Suprapubic skin (tissue), 4 donors: Measurements from ENCODE around the gene TRIML1. TPM values are rescaled to one million over a fixed set of nuclear protein-coding genes. Genes with fewer than 3 reads are reported as not detected.

Experiments
- DNase-seq, 2 donors: peaks; one replicate each; pipeline ENCODE4 v3.0.0-alpha.2; 2019; ENCODE audit warnings: low spot score in 2 of 2
- H3K27ac ChIP-seq: fragments of 200-600 bp; sonication (generic); one replicate; pipeline ENCODE4 v1.5.1; 2019
- H3K27me3 ChIP-seq: fragments of 200-600 bp; sonication (generic); one replicate; pipeline ENCODE4 v1.5.1; 2019
- H3K36me3 ChIP-seq: fragments of 200-600 bp; sonication (generic); one replicate; pipeline ENCODE4 v1.5.1; 2019
- H3K4me1 ChIP-seq: fragments of 200-600 bp; sonication (generic); one replicate; pipeline ENCODE4 v1.5.1; 2019
- H3K4me3 ChIP-seq: fragments of 200-600 bp; sonication (generic); one replicate; pipeline ENCODE4 v1.5.1; 2019; ENCODE audit warnings: mild to moderate bottlenecking
- H3K9me3 ChIP-seq: fragments of 200-600 bp; sonication (generic); one replicate; pipeline ENCODE4 v1.5.1; 2019
- EP300 ChIP-seq: sonication (generic); formaldehyde crosslinking; IDR thresholded peaks from one replicate; pipeline ENCODE4 v1.6.1; 2017; ENCODE audit warnings: antibody characterized with exemption
- POLR2A ChIP-seq, 2 donors: fragments of 450-650 bp; IDR thresholded peaks; one replicate each; pipeline ENCODE4 v1.6.1; 2017; ENCODE audit warnings: antibody characterized with exemption in 2 of 2, mild to moderate bottlenecking in 2 of 2, moderate library complexity in 2 of 2
- POLR2AphosphoS5 ChIP-seq, 3 donors: sonication (generic); formaldehyde crosslinking; IDR thresholded peaks; one replicate each; pipeline ENCODE4 v1.6.1; 2017; ENCODE audit warnings: antibody characterized with exemption in 3 of 3
- WGBS: methylation state at CpG from one replicate; pipeline ENCODE4 v1.1.5; 2018; 5-methylcytosine and 5-hydroxymethylcytosine counted together
- total RNA-seq, 4 donors: library from RNA; depleted of rRNA; stranded (reverse); fragments of >200 nt; gene quantifications; one replicate each; pipeline ENCODE4 v1.1.0, GENCODE V29; 2016
- TF ChIP-seq, protein P1 (sequence below), 2 donors: fragments of 200-600 bp in 1 of 2; fragments of 450-650 bp in 1 of 2; sonication (generic) in 1 of 2; IDR thresholded peaks; one replicate each; pipeline ENCODE4 v1.5.1; 2016 to 2019; ENCODE audit warnings: antibody characterized with exemption in 2 of 2, mild to moderate bottlenecking in 1 of 2, moderate library complexity in 1 of 2

TRIML1 gene
- total RNA-seq, 4 donors from 2014 or later = not detected

DNA sequence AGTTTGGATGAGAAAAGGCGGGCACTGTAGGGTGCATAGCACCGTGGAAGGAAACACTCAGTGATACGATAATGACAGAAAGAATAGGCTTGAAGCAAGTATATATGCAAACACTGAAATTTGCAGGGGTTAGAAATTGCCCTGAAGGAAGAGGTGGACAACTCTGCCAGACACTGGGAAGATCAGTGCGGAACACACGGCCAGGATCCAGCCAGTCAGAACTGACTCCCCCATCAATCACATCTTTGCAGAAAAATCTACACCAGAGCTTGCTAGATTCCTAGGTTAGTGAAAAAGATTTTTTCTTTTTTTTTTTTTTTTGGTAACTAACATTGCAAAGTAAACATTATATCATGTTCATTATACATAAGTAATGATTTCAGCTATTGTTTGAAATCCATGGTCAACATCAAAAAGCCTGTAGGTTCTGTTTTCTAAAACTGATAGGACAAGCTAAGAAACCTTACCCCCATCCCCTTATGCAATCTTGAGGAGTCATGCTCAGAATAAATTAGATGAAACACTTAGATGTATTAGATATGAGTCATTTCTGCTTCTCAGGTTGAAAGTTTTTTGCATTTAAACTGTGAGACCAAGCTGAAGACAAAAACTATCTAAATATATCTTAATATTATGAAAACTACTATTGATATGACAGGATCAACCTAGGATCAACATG, 38.9 kb downstream of the TRIML1 start:
- H3K27me3 ChIP-seq = no peaks in the 10 kb centered on the region
- 66% methylated on average over 5 of the region's 5 CpGs for WGBS

DNA sequence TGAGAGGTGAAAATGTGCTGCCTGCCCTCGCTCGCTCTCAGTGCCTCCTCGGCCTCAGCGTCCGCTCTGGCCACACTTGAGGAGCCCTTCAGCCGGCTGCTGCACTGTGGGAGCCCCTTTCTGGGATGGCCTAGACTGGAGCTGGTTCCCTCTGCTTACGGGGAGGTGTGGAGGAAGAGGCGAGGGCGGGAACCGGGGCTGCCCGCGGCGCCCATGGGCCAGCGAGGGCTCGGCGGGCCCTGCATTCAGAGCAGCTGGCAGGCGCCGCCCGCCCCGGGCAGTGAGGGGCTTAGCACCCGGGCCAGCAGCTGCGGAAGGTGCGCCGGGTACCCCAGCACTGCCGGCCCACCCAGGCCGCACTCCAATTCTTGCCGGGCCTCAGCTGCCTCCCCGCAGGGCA, 39.6 kb downstream of the TRIML1 start:
- no peaks in the 10 kb centered on the region for H3K9me3 ChIP-seq
- H3K4me3 ChIP-seq = no peak overlapping the region
- WGBS = 96% methylated on average over 22 of the region's 28 CpGs
- H3K27ac ChIP-seq = no peak overlapping the region
- H3K36me3 ChIP-seq = no peaks in the 10 kb centered on the region
- no peak for TF ChIP-seq EP300
- no peak for TF ChIP-seq POLR2AphosphoS5 (IDR thresholded peaks at IDR 0.05)
- TF ChIP-seq, protein P1, sequence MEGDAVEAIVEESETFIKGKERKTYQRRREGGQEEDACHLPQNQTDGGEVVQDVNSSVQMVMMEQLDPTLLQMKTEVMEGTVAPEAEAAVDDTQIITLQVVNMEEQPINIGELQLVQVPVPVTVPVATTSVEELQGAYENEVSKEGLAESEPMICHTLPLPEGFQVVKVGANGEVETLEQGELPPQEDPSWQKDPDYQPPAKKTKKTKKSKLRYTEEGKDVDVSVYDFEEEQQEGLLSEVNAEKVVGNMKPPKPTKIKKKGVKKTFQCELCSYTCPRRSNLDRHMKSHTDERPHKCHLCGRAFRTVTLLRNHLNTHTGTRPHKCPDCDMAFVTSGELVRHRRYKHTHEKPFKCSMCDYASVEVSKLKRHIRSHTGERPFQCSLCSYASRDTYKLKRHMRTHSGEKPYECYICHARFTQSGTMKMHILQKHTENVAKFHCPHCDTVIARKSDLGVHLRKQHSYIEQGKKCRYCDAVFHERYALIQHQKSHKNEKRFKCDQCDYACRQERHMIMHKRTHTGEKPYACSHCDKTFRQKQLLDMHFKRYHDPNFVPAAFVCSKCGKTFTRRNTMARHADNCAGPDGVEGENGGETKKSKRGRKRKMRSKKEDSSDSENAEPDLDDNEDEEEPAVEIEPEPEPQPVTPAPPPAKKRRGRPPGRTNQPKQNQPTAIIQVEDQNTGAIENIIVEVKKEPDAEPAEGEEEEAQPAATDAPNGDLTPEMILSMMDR (IDR thresholded peaks at IDR 0.05) = no peak
- no peak for TF ChIP-seq POLR2A (IDR thresholded peaks at IDR 0.05)
- H3K27me3 ChIP-seq = no peaks in the 10 kb centered on the region
- H3K4me1 ChIP-seq = no peaks in the 10 kb centered on the region
- DNase-seq = no peak

More for the DNA sequence above, 38.9 kb downstream of the TRIML1 start:
- no peak for DNase-seq
- Histone ChIP-seq H3K4me1 (no peaks in the 10 kb centered on the region), H3K27ac (no peak overlapping the region), H3K4me3 (no peak overlapping the region), H3K36me3 (no peaks in the 10 kb centered on the region), H3K9me3 (no peaks in the 10 kb centered on the region)
- TF ChIP-seq, protein P1 (IDR thresholded peaks at IDR 0.05) = no peak
- TF ChIP-seq EP300 (no peak), POLR2AphosphoS5 (IDR thresholded peaks at IDR 0.05) (no peak), POLR2A (IDR thresholded peaks at IDR 0.05) (no peak)

DNA sequence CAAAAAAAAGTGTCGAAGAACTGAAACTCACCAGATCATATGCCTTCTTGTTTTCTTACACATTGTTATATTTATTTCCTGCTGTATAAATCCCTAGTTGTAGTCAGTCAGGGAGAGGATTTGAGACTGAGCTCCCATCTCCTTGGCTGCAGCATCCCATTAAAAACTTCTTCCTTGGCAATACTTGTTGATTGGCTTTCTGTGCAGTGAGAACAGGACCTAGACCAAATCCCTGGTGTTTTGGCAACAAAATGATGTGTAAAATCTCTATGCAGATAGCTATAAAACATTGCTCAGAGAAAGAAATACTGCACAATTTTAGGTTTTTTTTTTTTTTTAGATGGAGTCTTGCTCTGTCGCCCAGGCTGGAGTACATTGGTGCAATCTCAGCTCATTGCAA, 47.9 kb downstream of the TRIML1 start:
- no peaks in the 10 kb centered on the region for H3K9me3 ChIP-seq
- no peaks in the 10 kb centered on the region for H3K4me1 ChIP-seq
- H3K36me3 ChIP-seq = no peaks in the 10 kb centered on the region
- no peak overlapping the region for H3K27ac ChIP-seq
- WGBS = 96% methylated on average over 2 of the region's 2 CpGs
- TF ChIP-seq POLR2AphosphoS5 (IDR thresholded peaks at IDR 0.05) (no peak), POLR2A (IDR thresholded peaks at IDR 0.05) (no peak), EP300 (no peak)
- TF ChIP-seq, protein P1 (IDR thresholded peaks at IDR 0.05) = no peak
- H3K27me3 ChIP-seq = no peaks in the 10 kb centered on the region
- no peak overlapping the region for H3K4me3 ChIP-seq
- no peak for DNase-seq

DNA sequence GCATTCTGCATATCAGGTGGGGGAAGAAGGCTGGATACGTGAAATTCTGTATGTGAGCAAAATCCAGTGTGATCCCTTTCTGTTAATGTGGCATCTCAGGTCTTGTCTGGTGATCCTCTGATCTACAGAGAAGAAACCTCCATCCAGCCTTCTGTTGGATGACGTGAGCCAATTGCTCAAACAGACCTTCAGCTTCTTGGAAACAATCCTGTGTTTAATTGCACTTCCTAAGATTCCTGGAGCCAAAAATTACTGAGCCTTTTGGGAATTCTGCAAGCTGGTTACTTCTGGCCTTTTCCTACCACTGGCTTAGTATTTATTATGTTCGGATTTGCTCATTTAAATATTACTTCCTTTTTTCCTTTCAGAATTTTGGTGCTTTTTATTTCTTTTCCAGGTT, 51.2 kb downstream of the TRIML1 start:
- H3K4me1 ChIP-seq = no peaks in the 10 kb centered on the region
- H3K36me3 ChIP-seq = no peaks in the 10 kb centered on the region
- H3K27me3 ChIP-seq = no peaks in the 10 kb centered on the region
- 55% methylated on average over 3 of the region's 3 CpGs for WGBS
- H3K9me3 ChIP-seq = no peaks in the 10 kb centered on the region
- DNase-seq = no peak
- TF ChIP-seq POLR2A (IDR thresholded peaks at IDR 0.05) = no peak
- no peak for TF ChIP-seq POLR2AphosphoS5 (IDR thresholded peaks at IDR 0.05)
- no peak for TF ChIP-seq EP300
- TF ChIP-seq, protein P1 (IDR thresholded peaks at IDR 0.05) = no peak
- no peak overlapping the region for H3K27ac ChIP-seq
- H3K4me3 ChIP-seq = no peak overlapping the region

DNA sequence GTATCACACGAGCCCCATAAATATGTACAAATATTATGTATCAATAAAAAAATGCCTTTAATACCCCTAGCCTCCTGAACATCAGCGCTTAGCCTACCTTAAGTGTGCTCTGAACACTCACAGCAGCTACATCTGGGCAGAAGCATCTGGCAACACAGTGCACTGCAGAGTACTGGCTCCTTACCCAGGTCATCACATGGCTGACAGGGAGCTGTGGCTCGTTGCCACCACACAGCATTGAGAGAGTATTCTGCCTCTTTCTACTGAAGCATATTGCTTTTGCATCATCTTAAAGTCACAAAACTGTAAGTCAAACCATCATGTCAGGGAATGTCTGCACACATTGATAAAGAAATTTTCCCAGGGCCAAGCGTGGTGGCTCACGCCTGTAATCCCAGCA, 55.2 kb downstream of the TRIML1 start:
- DNase-seq = no peak
- H3K27me3 ChIP-seq = no peaks in the 10 kb centered on the region
- H3K36me3 ChIP-seq = no peaks in the 10 kb centered on the region
- no peaks in the 10 kb centered on the region for H3K4me1 ChIP-seq
- WGBS = 74% methylated on average over 5 of the region's 5 CpGs
- no peak for TF ChIP-seq POLR2A (IDR thresholded peaks at IDR 0.05)
- TF ChIP-seq POLR2AphosphoS5 (IDR thresholded peaks at IDR 0.05) = no peak
- H3K9me3 ChIP-seq = no peaks in the 10 kb centered on the region
- H3K4me3 ChIP-seq = no peak overlapping the region
- H3K27ac ChIP-seq = no peak overlapping the region
